ENCODE measurements around the gene EEF1AKMT2. TPM values are rescaled to one million over a fixed set of nuclear protein-coding genes. Genes with fewer than 3 reads are reported as not detected.

EEF1AKMT2 gene
- total RNA-seq, 2 donors from 2014 or later = 2.6 to 14.3 TPM

GRCh38 chr10:124736491-124737136, 55.1 kb downstream of the EEF1AKMT2 start:
- Histone ChIP-seq H3K36me3 (replicated peaks in 1 of 2; ENCODE audit: insufficient read depth in 1 of 2, low read depth in 2 of 2) (no peaks in the 10 kb centered on the region), H3K27ac (peak overlapping the region in 3 of 4 donors; percentile 45 to 72 (median 72)), H3K9me3 (no peaks in the 10 kb centered on the region), H3K27me3 (no peaks in the 10 kb centered on the region), H3K4me3 (no peak overlapping the region), H3K4me1 (peaks cover 67% of the 10 kb centered on the region)
- ATAC-seq = peak; percentile 79
- TF ChIP-seq POLR2A (IDR thresholded peaks at IDR 0.05) = no peak
- TF ChIP-seq, protein P1, sequence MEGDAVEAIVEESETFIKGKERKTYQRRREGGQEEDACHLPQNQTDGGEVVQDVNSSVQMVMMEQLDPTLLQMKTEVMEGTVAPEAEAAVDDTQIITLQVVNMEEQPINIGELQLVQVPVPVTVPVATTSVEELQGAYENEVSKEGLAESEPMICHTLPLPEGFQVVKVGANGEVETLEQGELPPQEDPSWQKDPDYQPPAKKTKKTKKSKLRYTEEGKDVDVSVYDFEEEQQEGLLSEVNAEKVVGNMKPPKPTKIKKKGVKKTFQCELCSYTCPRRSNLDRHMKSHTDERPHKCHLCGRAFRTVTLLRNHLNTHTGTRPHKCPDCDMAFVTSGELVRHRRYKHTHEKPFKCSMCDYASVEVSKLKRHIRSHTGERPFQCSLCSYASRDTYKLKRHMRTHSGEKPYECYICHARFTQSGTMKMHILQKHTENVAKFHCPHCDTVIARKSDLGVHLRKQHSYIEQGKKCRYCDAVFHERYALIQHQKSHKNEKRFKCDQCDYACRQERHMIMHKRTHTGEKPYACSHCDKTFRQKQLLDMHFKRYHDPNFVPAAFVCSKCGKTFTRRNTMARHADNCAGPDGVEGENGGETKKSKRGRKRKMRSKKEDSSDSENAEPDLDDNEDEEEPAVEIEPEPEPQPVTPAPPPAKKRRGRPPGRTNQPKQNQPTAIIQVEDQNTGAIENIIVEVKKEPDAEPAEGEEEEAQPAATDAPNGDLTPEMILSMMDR (IDR thresholded peaks at IDR 0.05) = peak in 2 of 7 experiments; percentile 10 to 15
- DNase-seq = peak; percentile 61 to 81 (median 78)
- WGBS, 2 donors = 21 to 27% methylated on average over 3 to 11 of the region's 11 CpGs
- intact Hi-C loops (cut with DNase I) = loop anchor here (10.0 kb wide), 1 partner anchor 112 kb away; no protein-coding TSS in a partner anchor

DNA sequence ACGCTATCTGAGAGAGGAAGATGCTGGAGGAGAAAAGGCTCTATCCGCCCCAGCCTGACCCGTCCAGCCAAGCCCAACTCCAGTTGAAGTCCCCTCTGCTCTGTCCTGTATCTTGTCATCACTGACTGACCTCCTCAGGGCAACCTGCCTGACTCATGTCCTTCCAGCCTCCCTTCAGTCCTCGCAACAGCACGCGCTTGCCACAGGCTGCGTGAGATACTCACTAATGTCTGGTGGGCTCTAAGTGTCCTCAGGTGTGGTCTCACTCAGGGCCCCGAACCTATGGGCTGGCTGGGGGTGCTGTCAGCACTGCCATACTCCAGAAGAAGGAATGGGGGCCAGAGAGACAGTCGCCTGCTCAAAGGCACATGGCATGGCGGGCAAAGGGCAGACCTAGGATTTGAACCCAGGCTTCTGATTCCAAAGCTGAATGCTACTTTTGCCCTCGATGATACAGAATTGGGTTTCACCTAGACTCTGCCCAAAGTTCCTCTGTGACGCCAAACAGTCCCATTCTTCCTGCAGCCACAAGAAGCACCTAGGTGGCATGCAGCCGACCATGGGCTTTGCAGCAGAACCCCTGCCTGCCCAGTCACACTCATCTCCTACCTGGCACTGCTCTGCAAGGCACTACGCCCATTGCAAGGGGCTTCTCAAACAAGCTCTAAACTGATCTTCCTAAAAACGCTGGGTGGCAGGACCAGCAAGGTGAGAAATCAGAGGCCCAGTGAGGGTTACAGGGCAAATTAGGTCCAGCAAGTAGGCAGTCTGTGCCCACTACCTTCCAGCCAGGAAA, 56.0 kb downstream of the EEF1AKMT2 start:
- WGBS, 2 donors = 91 to 93% methylated on average over 12 to 15 of the region's 15 CpGs
- H3K4me3 ChIP-seq = no peak overlapping the region
- no peaks in the 10 kb centered on the region for H3K9me3 ChIP-seq
- H3K27ac ChIP-seq = peak overlapping the region in 3 of 4 donors; percentile 45 to 72 (median 72)
- DNase-seq = no peak
- ATAC-seq = no peak
- intact Hi-C loops (cut with DNase I) = loop anchor here (10.0 kb wide), 1 partner anchor 111 kb away; no protein-coding TSS in a partner anchor
- H3K4me1 ChIP-seq = peaks cover 58% of the 10 kb centered on the region
- no peaks in the 10 kb centered on the region for H3K36me3 ChIP-seq (replicated peaks in 1 of 2; ENCODE audit: insufficient read depth in 1 of 2, low read depth in 2 of 2)
- H3K27me3 ChIP-seq = no peaks in the 10 kb centered on the region
- TF ChIP-seq POLR2A (IDR thresholded peaks at IDR 0.05) = no peak
- TF ChIP-seq, protein P1 (IDR thresholded peaks at IDR 0.05) = no peak

- TF ChIP-seq POLR2A (IDR thresholded peaks at IDR 0.05) = no peak
- TF ChIP-seq, protein P1 (IDR thresholded peaks at IDR 0.05) = no peak
- H3K27me3 ChIP-seq = no peaks in the 10 kb centered on the region
- H3K4me3 ChIP-seq = no peak overlapping the region
- no peak overlapping the region for H3K27ac ChIP-seq
- peaks cover 53% of the 10 kb centered on the region for H3K4me1 ChIP-seq
- H3K9me3 ChIP-seq = no peaks in the 10 kb centered on the region
- ATAC-seq = no peak
- no peak for DNase-seq
- intact Hi-C loops (cut with DNase I) = loop anchor here (5.0 to 10.0 kb wide), 2 partner anchors 110 to 197 kb away; no protein-coding TSS in a partner anchor
- no peaks in the 10 kb centered on the region for H3K36me3 ChIP-seq (replicated peaks in 1 of 2; ENCODE audit: insufficient read depth in 1 of 2, low read depth in 2 of 2)
- 89 to 91% methylated on average over 6 to 16 of the region's 16 CpGs for WGBS, 2 donors
Measured at GRCh38 chr10:124734311-124735166, 57.1 kb downstream of the EEF1AKMT2 start.

DNA sequence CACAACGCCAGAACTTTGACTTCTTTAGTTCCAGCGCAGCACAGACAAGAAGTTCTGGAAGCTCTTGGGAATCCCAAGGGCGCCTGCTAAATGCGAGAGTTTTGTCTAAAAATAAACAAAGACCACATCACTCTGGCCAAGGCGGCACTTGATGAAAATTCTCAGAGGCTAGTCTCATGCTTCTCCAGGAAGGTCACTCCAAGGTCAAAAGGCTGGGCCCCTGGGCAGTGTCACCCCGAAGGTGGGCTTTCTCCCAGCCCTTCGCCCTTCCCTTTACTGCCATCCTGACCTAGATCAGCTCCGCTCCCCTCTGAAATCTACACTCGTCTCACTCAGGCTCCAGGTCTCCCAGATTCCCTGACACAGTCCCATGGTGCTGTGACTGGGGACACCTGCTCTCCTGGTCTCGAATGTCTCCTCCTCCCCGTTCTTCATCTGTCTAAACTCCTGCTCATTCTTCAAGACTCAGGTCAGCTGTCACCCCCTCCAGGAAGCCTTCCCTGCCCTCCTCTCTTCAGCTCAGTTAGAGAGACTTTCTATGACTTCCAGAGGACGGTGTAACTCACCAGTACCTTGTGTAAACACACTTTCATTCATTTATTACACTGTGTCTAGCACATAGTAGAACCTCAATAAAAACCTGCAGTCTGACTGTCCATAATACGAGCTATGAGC, 58.0 kb downstream of the EEF1AKMT2 start:
- 81% methylated on average over 13 of the region's 13 CpGs for WGBS, 2 donors
- H3K27ac ChIP-seq = no peak overlapping the region
- intact Hi-C loops (cut with DNase I) = loop anchor here (5.0 to 10.0 kb wide), 2 partner anchors 109 to 196 kb away; no protein-coding TSS in a partner anchor
- no peak for ATAC-seq
- H3K36me3 ChIP-seq (replicated peaks in 1 of 2; ENCODE audit: insufficient read depth in 1 of 2, low read depth in 2 of 2) = no peaks in the 10 kb centered on the region
- peaks cover 45% of the 10 kb centered on the region for H3K4me1 ChIP-seq
- no peaks in the 10 kb centered on the region for H3K9me3 ChIP-seq
- no peak overlapping the region for H3K4me3 ChIP-seq
- no peaks in the 10 kb centered on the region for H3K27me3 ChIP-seq
- DNase-seq = no peak
- TF ChIP-seq, protein P1 (IDR thresholded peaks at IDR 0.05) = no peak
- TF ChIP-seq POLR2A (IDR thresholded peaks at IDR 0.05) = no peak
